Measurements from ENCODE around the gene CRMP1.

DNA sequence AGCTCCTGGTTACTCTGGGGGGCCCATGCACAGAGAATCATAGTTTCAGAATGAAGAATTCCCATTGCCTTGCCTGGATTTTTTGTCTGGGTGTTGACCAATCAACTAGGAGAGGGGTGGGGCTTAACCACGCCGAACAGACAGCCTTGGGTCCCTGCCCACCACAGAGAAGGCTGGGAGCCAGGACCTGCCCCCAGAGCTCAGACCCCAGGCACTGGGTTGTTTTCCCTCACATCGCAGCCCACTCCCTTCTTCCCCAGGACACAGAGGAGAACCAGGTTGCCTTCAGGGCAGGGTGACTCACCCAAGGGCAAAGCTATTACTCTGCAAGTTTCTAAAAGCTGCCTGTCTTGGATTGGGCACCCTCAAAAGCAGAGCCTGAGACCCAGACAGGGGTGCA is 23.3 kb upstream of the CRMP1 start:
- TF ChIP-seq FOXM1 (IDR thresholded peaks at IDR 0.05; ENCODE audit: borderline replicate concordance) (no peak), SUZ12 (IDR thresholded peaks at IDR 0.05) (no peak), ELF4 (IDR thresholded peaks at IDR 0.05) (no peak), FOXK2 (IDR thresholded peaks at IDR 0.05) (no peak), TARDBP (IDR thresholded peaks at IDR 0.05) (no peak)

All from HEK293T (cell line).